ENCODE data around the gene MED12. TPM values are rescaled to one million over a fixed set of nuclear protein-coding genes. Genes with fewer than 3 reads are reported as not detected.

Gene MED12
- total and polyA plus RNA-seq, 5 donors: 10.2 to 25.9 (median 22.6) TPM

GRCh38 chrX:71107245-71107644 is 11.2 kb upstream of the MED12 start:
- ATAC-seq (no peak), DNase-seq (no peak)
- WGBS: 61% methylated on average over 4 of the region's 4 CpGs
- no peaks in the 10 kb centered on the region for H3K27me3 ChIP-seq (ENCODE audit: control insufficient read depth, insufficient read depth)
- intact Hi-C loops (cut with DNase I): no loop called here
- no peaks in the 10 kb centered on the region for H3K4me1 ChIP-seq (ENCODE audit: control insufficient read depth, insufficient read depth, low read length)
- H3K27ac ChIP-seq (ENCODE audit: low read length): no peak overlapping the region
- H3K9me3 ChIP-seq (ENCODE audit: control insufficient read depth, low read length): no peaks in the 10 kb centered on the region
- no peak overlapping the region for H3K4me3 ChIP-seq (ENCODE audit: low read length)

- ATAC-seq (no peak), DNase-seq (no peak)
- Histone ChIP-seq H3K9me3 (ENCODE audit: control insufficient read depth, low read length) (no peaks in the 10 kb centered on the region), H3K4me1 (ENCODE audit: control insufficient read depth, insufficient read depth, low read length) (no peaks in the 10 kb centered on the region), H3K27me3 (ENCODE audit: control insufficient read depth, insufficient read depth) (no peaks in the 10 kb centered on the region), H3K4me3 (ENCODE audit: low read length) (no peak overlapping the region), H3K27ac (ENCODE audit: low read length) (no peak overlapping the region)
- intact Hi-C loops (cut with DNase I): no loop called here
- 38% methylated on average over 9 of the region's 9 CpGs for WGBS
Observed at GRCh38 chrX:71107762-71108360, 10.5 kb upstream of the MED12 start.

GRCh38 chrX:71109051-71109450 is 9.3 kb upstream of the MED12 start:
- H3K4me3 ChIP-seq (ENCODE audit: low read length): no peak overlapping the region
- 96% methylated on average over 6 of the region's 6 CpGs for WGBS
- ATAC-seq (no peak), DNase-seq (no peak)
- no peak overlapping the region for H3K27ac ChIP-seq (ENCODE audit: low read length)
- no peaks in the 10 kb centered on the region for H3K9me3 ChIP-seq (ENCODE audit: control insufficient read depth, low read length)
- H3K27me3 ChIP-seq (ENCODE audit: control insufficient read depth, insufficient read depth): no peaks in the 10 kb centered on the region
- H3K4me1 ChIP-seq (ENCODE audit: control insufficient read depth, insufficient read depth, low read length): no peaks in the 10 kb centered on the region
- intact Hi-C loops (cut with DNase I): no loop called here

- no peaks in the 10 kb centered on the region for H3K9me3 ChIP-seq (ENCODE audit: control insufficient read depth, low read length)
- intact Hi-C loops (cut with DNase I): no loop called here
- H3K27ac ChIP-seq (ENCODE audit: low read length): no peak within 1 kb of the TSS
- peak in 1 of 2 donors; percentile 63 for ATAC-seq
- DNase-seq: no peak
- H3K27me3 ChIP-seq (ENCODE audit: control insufficient read depth, insufficient read depth): no peaks in the 10 kb centered on the region
- 68% methylated on average over 8 of the region's 8 CpGs for WGBS
- no peaks in the 10 kb centered on the region for H3K4me1 ChIP-seq (ENCODE audit: control insufficient read depth, insufficient read depth, low read length)
- H3K4me3 ChIP-seq (ENCODE audit: low read length): no peak within 1 kb of the TSS
Observed at GRCh38 chrX:71111141-71111843, 7.1 kb upstream of the MED12 start, which contains the start of gene IL2RG. Gene IL2RG (minus strand): TSS chrX:71111577. CDS start chrX:71111539, 38 bp downstream.

- intact Hi-C loops (cut with DNase I): no loop called here
- H3K4me3 ChIP-seq (ENCODE audit: low read length): no peak overlapping the region
Observed at GRCh38 chrX:71111921-71112431, 6.4 kb upstream of the MED12 start.

GRCh38 chrX:71117358-71117757 is 1.0 kb upstream of the MED12 start:
- no peak for ATAC-seq
- 83% methylated on average over 10 of the region's 10 CpGs for WGBS
- intact Hi-C loops (cut with DNase I): no loop called here
- no peak overlapping the region for H3K27ac ChIP-seq (ENCODE audit: low read length)
- H3K4me1 ChIP-seq (ENCODE audit: control insufficient read depth, insufficient read depth, low read length): no peaks in the 10 kb centered on the region
- H3K27me3 ChIP-seq (ENCODE audit: control insufficient read depth, insufficient read depth): no peaks in the 10 kb centered on the region
- no peaks in the 10 kb centered on the region for H3K9me3 ChIP-seq (ENCODE audit: control insufficient read depth, low read length)
- no peak for DNase-seq
- no peak overlapping the region for H3K4me3 ChIP-seq (ENCODE audit: low read length)

More at GRCh38 chrX:71111921-71112431, 6.4 kb upstream of the MED12 start:
- Histone ChIP-seq H3K27me3 (ENCODE audit: control insufficient read depth, insufficient read depth) (no peaks in the 10 kb centered on the region), H3K27ac (ENCODE audit: low read length) (no peak overlapping the region), H3K4me1 (ENCODE audit: control insufficient read depth, insufficient read depth, low read length) (no peaks in the 10 kb centered on the region), H3K9me3 (ENCODE audit: control insufficient read depth, low read length) (no peaks in the 10 kb centered on the region)
- WGBS: 70% methylated on average over 5 of the region's 5 CpGs
- no peak for ATAC-seq
- DNase-seq: no peak

GRCh38 chrX:71118985-71119535 is 664 bp downstream of the MED12 start:
- no peaks in the 10 kb centered on the region for H3K4me1 ChIP-seq (ENCODE audit: control insufficient read depth, insufficient read depth, low read length)
- peak overlapping the region; percentile 95 for H3K4me3 ChIP-seq (ENCODE audit: low read length)
- ATAC-seq (peak; percentile 42 to 52), DNase-seq (no peak)
- intact Hi-C loops (cut with DNase I): no loop called here
- H3K27me3 ChIP-seq (ENCODE audit: control insufficient read depth, insufficient read depth): no peaks in the 10 kb centered on the region
- H3K27ac ChIP-seq (ENCODE audit: low read length): peak overlapping the region; percentile 37
- no peaks in the 10 kb centered on the region for H3K9me3 ChIP-seq (ENCODE audit: control insufficient read depth, low read length)
- WGBS: 1% methylated on average over 16 of the region's 17 CpGs

- intact Hi-C loops (cut with DNase I): no loop called here
Observed at GRCh38 chrX:71128166-71128833, 9.9 kb downstream of the MED12 start.

GRCh38 chrX:71128915-71129765 is 10.7 kb downstream of the MED12 start:
- 34% methylated on average over 18 of the region's 18 CpGs for WGBS
- DNase-seq (peak; percentile 64 to 85 (median 84)), ATAC-seq (peak; percentile 68 to 80)
- Histone ChIP-seq H3K4me1 (ENCODE audit: control insufficient read depth, insufficient read depth, low read length) (no peaks in the 10 kb centered on the region), H3K9me3 (ENCODE audit: control insufficient read depth, low read length) (no peaks in the 10 kb centered on the region), H3K4me3 (ENCODE audit: low read length) (no peak overlapping the region), H3K27me3 (ENCODE audit: control insufficient read depth, insufficient read depth) (no peaks in the 10 kb centered on the region), H3K27ac (ENCODE audit: low read length) (no peak overlapping the region)
- intact Hi-C loops (cut with DNase I): no loop called here

More at GRCh38 chrX:71128166-71128833, 9.9 kb downstream of the MED12 start:
- WGBS: 76% methylated on average over 12 of the region's 12 CpGs
- no peak overlapping the region for H3K4me3 ChIP-seq (ENCODE audit: low read length)
- DNase-seq (no peak), ATAC-seq (no peak)
- H3K27me3 ChIP-seq (ENCODE audit: control insufficient read depth, insufficient read depth): no peaks in the 10 kb centered on the region
- no peaks in the 10 kb centered on the region for H3K9me3 ChIP-seq (ENCODE audit: control insufficient read depth, low read length)
- no peak overlapping the region for H3K27ac ChIP-seq (ENCODE audit: low read length)
- H3K4me1 ChIP-seq (ENCODE audit: control insufficient read depth, insufficient read depth, low read length): no peaks in the 10 kb centered on the region

- Histone ChIP-seq H3K4me1 (ENCODE audit: control insufficient read depth, insufficient read depth, low read length) (no peaks in the 10 kb centered on the region), H3K4me3 (ENCODE audit: low read length) (no peak overlapping the region), H3K27me3 (ENCODE audit: control insufficient read depth, insufficient read depth) (no peaks in the 10 kb centered on the region), H3K27ac (ENCODE audit: low read length) (no peak overlapping the region), H3K9me3 (ENCODE audit: control insufficient read depth, low read length) (no peaks in the 10 kb centered on the region)
- intact Hi-C loops (cut with DNase I): loop anchor here in 1 of 4 donors (10.0 kb wide), 1 partner anchor 243 kb away; no protein-coding TSS in a partner anchor
- DNase-seq (no peak), ATAC-seq (no peak)
- WGBS: 78% methylated on average over 4 of the region's 4 CpGs
Observed at GRCh38 chrX:71131510-71131909, 13.1 kb downstream of the MED12 start.
